Measurements from ENCODE around the gene HECTD4. TPM values are rescaled to one million over a fixed set of nuclear protein-coding genes. Genes with fewer than 3 reads are reported as not detected.

The HECTD4 gene
- total RNA-seq: 10 to 100 TPM; 50.6 to 73.4 TPM

DNA sequence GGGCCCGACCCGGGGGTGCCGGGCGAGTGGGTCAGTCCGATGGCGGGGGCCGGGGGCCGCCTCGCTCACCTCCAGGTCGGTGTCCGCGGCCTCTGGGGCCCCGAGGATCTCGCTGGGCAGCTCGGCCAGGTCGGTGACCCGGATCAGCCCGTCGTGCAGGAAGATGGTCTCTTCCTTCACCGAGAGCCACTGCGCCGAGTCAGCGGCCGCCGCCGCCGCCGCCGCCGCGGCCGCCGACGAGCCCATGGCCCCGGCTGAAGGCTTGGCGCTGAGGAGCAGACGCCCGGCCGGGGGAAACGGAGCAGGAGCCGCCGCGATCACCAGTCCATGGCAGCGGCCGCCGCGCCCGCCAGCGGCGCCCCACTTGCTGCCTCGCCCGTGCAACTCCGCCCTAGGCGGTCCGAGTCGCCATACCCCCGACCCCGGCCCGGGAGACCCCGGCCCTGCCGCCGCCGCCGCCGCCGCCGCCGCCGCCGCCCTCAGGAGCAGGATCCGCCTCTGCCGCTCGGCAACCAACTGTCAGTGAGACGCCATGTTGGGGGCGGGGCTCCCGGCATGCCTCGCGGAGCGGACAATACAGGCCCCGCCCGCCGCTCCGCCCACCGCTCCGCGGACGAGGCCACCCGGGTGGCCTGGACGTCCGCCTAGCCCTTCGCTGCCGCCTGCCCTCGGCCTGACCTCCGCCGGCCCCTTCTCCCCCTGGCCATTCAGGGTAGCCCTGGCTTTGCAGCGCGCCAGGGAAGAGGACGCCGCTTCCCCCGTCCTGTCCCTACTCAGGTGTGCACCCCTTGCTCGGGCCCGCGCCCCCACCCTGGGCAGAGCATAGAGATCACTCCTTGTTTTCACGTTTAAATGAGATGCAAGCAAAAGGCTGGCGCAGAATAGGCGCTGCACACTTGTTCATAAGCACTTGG is at the start of gene HECTD4:
Gene HECTD4 (minus strand): TSS at position 549 of the 914 bp plus-strand sequence. CDS start 303 bp downstream, at position 246.
- WGBS: under 1% methylated on average over 75 of the region's 106 CpGs
- Histone ChIP-seq H3K27ac (peak within 1 kb of the TSS; percentile 75 to 85), H3K4me3 (peak within 1 kb of the TSS; percentile 95), H3K9me3 (no peaks in the 10 kb centered on the region), H3K36me3 (no peaks in the 10 kb centered on the region), H3K4me1 (replicated peaks) (no peaks in the 10 kb centered on the region), H3K27me3 (replicated peaks; ENCODE audit: insufficient read depth) (no peaks in the 10 kb centered on the region)
- intact Hi-C loops (cut with DNase I): loop anchor here (5.0 kb wide), 1 partner anchor 185 kb away; no protein-coding TSS in a partner anchor
- TF ChIP-seq POLR2AphosphoS5 (IDR thresholded peaks at IDR 0.05) (peak; percentile 78), POLR2A (IDR thresholded peaks at IDR 0.05) (peak; percentile 93)
- TF ChIP-seq, protein P1, sequence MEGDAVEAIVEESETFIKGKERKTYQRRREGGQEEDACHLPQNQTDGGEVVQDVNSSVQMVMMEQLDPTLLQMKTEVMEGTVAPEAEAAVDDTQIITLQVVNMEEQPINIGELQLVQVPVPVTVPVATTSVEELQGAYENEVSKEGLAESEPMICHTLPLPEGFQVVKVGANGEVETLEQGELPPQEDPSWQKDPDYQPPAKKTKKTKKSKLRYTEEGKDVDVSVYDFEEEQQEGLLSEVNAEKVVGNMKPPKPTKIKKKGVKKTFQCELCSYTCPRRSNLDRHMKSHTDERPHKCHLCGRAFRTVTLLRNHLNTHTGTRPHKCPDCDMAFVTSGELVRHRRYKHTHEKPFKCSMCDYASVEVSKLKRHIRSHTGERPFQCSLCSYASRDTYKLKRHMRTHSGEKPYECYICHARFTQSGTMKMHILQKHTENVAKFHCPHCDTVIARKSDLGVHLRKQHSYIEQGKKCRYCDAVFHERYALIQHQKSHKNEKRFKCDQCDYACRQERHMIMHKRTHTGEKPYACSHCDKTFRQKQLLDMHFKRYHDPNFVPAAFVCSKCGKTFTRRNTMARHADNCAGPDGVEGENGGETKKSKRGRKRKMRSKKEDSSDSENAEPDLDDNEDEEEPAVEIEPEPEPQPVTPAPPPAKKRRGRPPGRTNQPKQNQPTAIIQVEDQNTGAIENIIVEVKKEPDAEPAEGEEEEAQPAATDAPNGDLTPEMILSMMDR (IDR thresholded peaks at IDR 0.05): peak in 1 of 4 experiments; percentile 20
- peak; percentile 94 for DNase-seq (ENCODE audit: low spot score)

GRCh38 chr12:112431965-112432364 is 49.7 kb upstream of the HECTD4 start:
- TF ChIP-seq POLR2AphosphoS5 (IDR thresholded peaks at IDR 0.05) (no peak), POLR2A (IDR thresholded peaks at IDR 0.05) (no peak)
- TF ChIP-seq, protein P1 (IDR thresholded peaks at IDR 0.05): no peak
- no peak overlapping the region for H3K27ac ChIP-seq
- H3K4me3 ChIP-seq: no peak overlapping the region
- no peaks in the 10 kb centered on the region for H3K9me3 ChIP-seq
- H3K4me1 ChIP-seq (replicated peaks): no peaks in the 10 kb centered on the region
- DNase-seq (ENCODE audit: low spot score): no peak
- H3K36me3 ChIP-seq: no peaks in the 10 kb centered on the region
- intact Hi-C loops (cut with DNase I): no loop called here
- H3K27me3 ChIP-seq (replicated peaks; ENCODE audit: insufficient read depth): no peaks in the 10 kb centered on the region
- WGBS: 88% methylated on average over 3 of the region's 3 CpGs

- no peak overlapping the region for H3K27ac ChIP-seq
- no peak for DNase-seq (ENCODE audit: low spot score)
- H3K4me1 ChIP-seq (replicated peaks): no peaks in the 10 kb centered on the region
- no peak overlapping the region for H3K4me3 ChIP-seq
- H3K27me3 ChIP-seq (replicated peaks; ENCODE audit: insufficient read depth): no peaks in the 10 kb centered on the region
- TF ChIP-seq POLR2AphosphoS5 (IDR thresholded peaks at IDR 0.05): no peak
- TF ChIP-seq POLR2A (IDR thresholded peaks at IDR 0.05): no peak
- TF ChIP-seq, protein P1 (IDR thresholded peaks at IDR 0.05): no peak
- no peaks in the 10 kb centered on the region for H3K36me3 ChIP-seq
- 80% methylated on average over 5 of the region's 5 CpGs for WGBS
- H3K9me3 ChIP-seq: no peaks in the 10 kb centered on the region
- intact Hi-C loops (cut with DNase I): no loop called here
Observed at GRCh38 chr12:112430929-112431328, 48.7 kb upstream of the HECTD4 start.

- intact Hi-C loops (cut with DNase I): no loop called here
- Histone ChIP-seq H3K4me3 (no peak overlapping the region), H3K27ac (no peak overlapping the region), H3K36me3 (no peaks in the 10 kb centered on the region), H3K4me1 (replicated peaks) (no peaks in the 10 kb centered on the region), H3K27me3 (replicated peaks; ENCODE audit: insufficient read depth) (no peaks in the 10 kb centered on the region), H3K9me3 (no peaks in the 10 kb centered on the region)
- DNase-seq (ENCODE audit: low spot score): no peak
- WGBS: 89% methylated on average over 2 of the region's 2 CpGs
- TF ChIP-seq, protein P1 (IDR thresholded peaks at IDR 0.05): no peak
- TF ChIP-seq POLR2A (IDR thresholded peaks at IDR 0.05): no peak
- TF ChIP-seq POLR2AphosphoS5 (IDR thresholded peaks at IDR 0.05): no peak
Observed at GRCh38 chr12:112427760-112428159, 45.5 kb upstream of the HECTD4 start.
